Small intestine (tissue), 16 donors: Measurements from ENCODE around the gene STRIT1. TPM values are rescaled to one million over a fixed set of nuclear protein-coding genes. Genes with fewer than 3 reads are reported as not detected.

Experiments used
- DNase-seq, 2 donors: peaks; one replicate each; pipeline versions ENCODE4 v3.0.0 to v3.0.0-alpha.2; 2013
- FAIRE-seq: peaks from 2 replicates; lab custom pipeline; 2012; peaks lifted over from hg19 to GRCh38; lab: Jason Lieb, UNC
- H3K27ac ChIP-seq, 3 donors: one replicate each; pipeline ENCODE4 v1.5.1; 2013; ENCODE audit warnings: low read length in 2 of 3, mild to moderate bottlenecking in 2 of 3, control low read depth in 1 of 3, inconsistent platforms in 1 of 3, low read depth in 1 of 3, moderate library complexity in 1 of 3
- H3K27me3 ChIP-seq, 3 donors: one replicate each; pipeline ENCODE4 v1.6.1; 2013; ENCODE audit warnings: low read length in 3 of 3, inconsistent platforms in 1 of 3; ENCODE audit not compliant: control insufficient read depth in 3 of 3, insufficient read depth in 3 of 3
- H3K36me3 ChIP-seq, 3 donors: one replicate each; pipeline ENCODE4 v1.6.1; 2013; ENCODE audit warnings: low read length in 3 of 3, inconsistent platforms in 1 of 3, low read depth in 1 of 3, mild to moderate bottlenecking in 1 of 3, moderate library complexity in 1 of 3; ENCODE audit not compliant: control insufficient read depth in 3 of 3, insufficient read depth in 2 of 3
- H3K4me1 ChIP-seq, 3 donors: one replicate each; pipeline ENCODE4 v1.6.1; 2013; ENCODE audit warnings: low read length in 2 of 3, inconsistent platforms in 1 of 3, low read depth in 1 of 3, mild to moderate bottlenecking in 1 of 3, moderate library complexity in 1 of 3; ENCODE audit not compliant: control insufficient read depth in 3 of 3, insufficient read depth in 2 of 3
- H3K4me3 ChIP-seq, 3 donors: one replicate each; pipeline ENCODE4 v1.5.1; 2013; ENCODE audit warnings: low read length in 3 of 3, control low read depth in 1 of 3, inconsistent platforms in 1 of 3, low read depth in 1 of 3, mild to moderate bottlenecking in 1 of 3, moderate library complexity in 1 of 3
- H3K9me3 ChIP-seq, 2 donors: one replicate each; pipeline ENCODE4 v1.6.1; 2013; ENCODE audit warnings: low read depth in 1 of 2, low read length in 1 of 2; ENCODE audit not compliant: control insufficient read depth in 2 of 2, insufficient read depth in 1 of 2
- WGBS, 3 donors: extraction: QIAGEN DNeasy Blood & Tissue Kit; methylation state at CpG; one replicate each; pipeline ENCODE4 v1.1.7; 2013; 5-methylcytosine and 5-hydroxymethylcytosine counted together
- long read RNA-seq, 10 donors: transcript quantifications; one replicate each; lab custom pipeline, GENCODE V29; 2026
- polyA plus RNA-seq, 4 donors: library from polyadenylated mRNA; stranded (reverse) in 3 of 4; unstranded in 1 of 4; fragments of 200-250 nt in 3 of 4; fragments of 120-200 nt in 1 of 4; gene quantifications; one replicate each; pipeline versions ENCODE4 v1.2.1 to v1.2.3, GENCODE V29; 2013
- donor health status: healthy with polysubstance abuse.
- donor health status: control.
- donor health status: control.
- donor health status: Bipolar disorder and iron deficiency.
- donor health status: healthy.

The STRIT1 gene
- 10 to 100 TPM in 1 of 4 donors, 1 to 10 TPM in 1, under 1 TPM in 2; 0.10 to 10.3 (median 1.2) TPM for polyA plus RNA-seq
- long read RNA-seq, donor 1, result 0 reads
- long read RNA-seq, donor 2, result 0 reads
- long read RNA-seq, donor 3, result 0 reads
- long read RNA-seq, donor 4, result 0 reads
- long read RNA-seq, donor 5, partial matches to known transcripts, result 0 of 1 reads
- long read RNA-seq, donor 5, other reads (novel, unspliced or antisense), result 0 of 1 reads
- long read RNA-seq, donor 6, partial matches to known transcripts, result 0 of 1 reads
- long read RNA-seq, donor 6, other reads (novel, unspliced or antisense), result 0 of 1 reads
- long read RNA-seq, donor 7, result 0 reads
- long read RNA-seq, donor 8, partial matches to known transcripts, result 6 of 9 reads
- long read RNA-seq, donor 8, other reads (novel, unspliced or antisense), result 0 of 9 reads
- long read RNA-seq, donor 9, result 0 reads
- long read RNA-seq, donor 10, result 0 reads

DNA sequence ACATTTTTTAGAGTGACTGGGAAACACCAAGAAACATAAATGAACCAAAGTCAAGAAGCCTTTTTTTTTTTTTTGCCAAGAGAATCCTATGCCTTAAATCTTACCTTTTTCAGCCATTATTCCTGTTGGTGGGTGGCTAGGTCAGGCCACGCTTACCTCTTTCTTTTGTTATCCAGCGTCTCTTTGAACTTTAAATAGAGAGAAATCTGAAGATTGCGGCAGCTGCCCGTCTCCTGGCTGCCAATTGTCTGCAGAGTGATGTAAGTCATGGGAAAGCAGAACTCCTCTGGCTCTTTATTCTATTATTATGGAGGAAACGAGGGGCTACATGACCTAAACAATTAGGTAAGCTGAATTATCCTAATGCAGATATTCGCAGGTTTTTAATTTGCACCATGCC lies at the start of gene STRIT1:
Gene STRIT1, minus strand, starts transcription at position 168 of the 400 bp plus-strand sequence.
- no peaks in the 10 kb centered on the region for H3K27me3 ChIP-seq
- H3K36me3 ChIP-seq, result peaks cover 0 to 2% (median 0%) of the 10 kb centered on the region in 3 donors
- no peak within 1 kb of the TSS for H3K4me3 ChIP-seq
- DNase-seq (no peak), FAIRE-seq (no peak)
- H3K9me3 ChIP-seq, result peaks cover 0 to 11% of the 10 kb centered on the region in 2 donors
- no peak within 1 kb of the TSS for H3K27ac ChIP-seq
- WGBS, 3 donors, result 78 to 82% (median 78%) methylated on average over 6 of the region's 6 CpGs
- H3K4me1 ChIP-seq, result no peaks in the 10 kb centered on the region

DNA sequence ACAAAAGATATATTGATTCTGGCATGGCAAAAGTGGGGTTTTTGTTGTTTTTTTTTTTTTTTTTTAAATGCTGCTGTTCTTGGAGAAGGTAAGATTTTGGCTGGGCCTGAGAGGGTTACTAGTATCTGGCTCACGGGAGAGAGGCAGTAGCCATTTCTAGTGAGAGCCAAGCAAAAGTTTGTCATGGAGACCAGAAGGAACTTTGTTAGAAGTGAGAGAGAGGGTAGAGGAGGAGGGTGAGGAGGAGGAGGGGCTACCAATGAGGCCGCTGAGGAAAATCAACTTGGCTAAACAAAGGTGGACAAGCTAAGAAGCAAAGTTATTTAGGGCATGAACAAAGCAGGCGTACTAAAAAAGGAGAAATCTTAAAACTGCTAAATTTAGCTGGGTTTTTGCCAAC lies 48.9 kb upstream of the STRIT1 start:
- no peak overlapping the region for H3K4me3 ChIP-seq
- H3K27ac ChIP-seq, result no peak overlapping the region
- H3K4me1 ChIP-seq, result no peaks in the 10 kb centered on the region
- FAIRE-seq (no peak), DNase-seq (no peak)
- H3K9me3 ChIP-seq, result no peaks in the 10 kb centered on the region
- 66 to 88% (median 85%) methylated on average over 3 of the region's 3 CpGs for WGBS, 3 donors
- no peaks in the 10 kb centered on the region for H3K27me3 ChIP-seq
- no peaks in the 10 kb centered on the region for H3K36me3 ChIP-seq

DNA sequence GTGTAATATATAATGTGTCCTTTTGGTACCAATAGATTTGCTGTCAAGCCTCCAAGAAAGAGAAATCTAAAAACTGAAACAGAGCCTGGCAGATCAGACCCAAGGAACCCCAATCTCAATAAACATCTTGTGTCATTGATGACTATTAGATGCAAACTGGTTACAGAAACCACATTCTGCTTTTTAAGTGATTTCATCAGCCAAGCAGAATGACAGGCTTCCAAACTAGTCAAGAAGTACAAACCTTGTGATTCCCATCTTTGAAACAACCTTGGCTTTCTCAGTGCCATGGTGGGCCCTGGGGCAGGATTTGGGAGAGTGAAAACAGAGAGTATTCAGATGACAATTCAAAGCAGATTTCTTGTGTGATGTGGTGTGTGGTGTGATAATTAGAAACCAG lies 45.6 kb upstream of the STRIT1 start:
- no peak for FAIRE-seq

DNA sequence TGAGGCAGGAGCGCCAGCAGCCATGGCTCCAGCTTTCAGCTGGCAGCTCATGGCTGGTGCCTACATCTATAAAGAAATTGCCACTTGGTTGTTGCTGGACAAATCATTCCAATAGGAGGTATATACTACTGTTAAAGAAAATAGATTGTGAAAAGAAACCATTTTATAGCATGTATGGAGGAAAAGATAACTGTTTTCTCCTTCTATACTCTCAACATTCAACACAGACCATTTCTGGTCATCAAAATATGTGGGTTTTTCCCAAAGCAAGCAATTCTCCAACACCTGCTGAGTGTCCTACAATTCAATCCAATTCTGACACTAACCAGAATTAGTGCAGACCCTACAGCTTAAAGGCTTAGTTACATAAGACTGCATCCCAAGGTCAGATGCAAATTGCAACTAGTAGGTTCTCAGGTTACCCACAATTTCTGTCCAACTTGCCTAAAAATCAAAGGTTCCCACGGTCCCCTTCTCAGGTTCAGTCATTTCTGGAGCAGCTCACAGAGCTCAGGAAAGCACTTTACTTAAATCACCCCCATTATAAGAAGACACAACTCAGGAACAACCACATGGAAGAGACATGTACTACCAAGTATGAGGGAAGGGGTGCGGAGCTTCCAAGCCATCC lies 42.4 kb upstream of the STRIT1 start:
- Histone ChIP-seq H3K4me3 (no peak overlapping the region), H3K9me3 (no peaks in the 10 kb centered on the region), H3K4me1 (no peaks in the 10 kb centered on the region), H3K27me3 (no peaks in the 10 kb centered on the region), H3K27ac (no peak overlapping the region), H3K36me3 (no peaks in the 10 kb centered on the region)
- FAIRE-seq, result no peak
- no peak for DNase-seq
- 76 to 83% (median 79%) methylated on average over 3 of the region's 3 CpGs for WGBS, 3 donors

More for the DNA sequence above, 45.6 kb upstream of the STRIT1 start:
- no peak overlapping the region for H3K4me3 ChIP-seq
- no peak for DNase-seq
- no peak overlapping the region for H3K27ac ChIP-seq
- H3K9me3 ChIP-seq, result no peaks in the 10 kb centered on the region
- no peaks in the 10 kb centered on the region for H3K27me3 ChIP-seq
- no peaks in the 10 kb centered on the region for H3K36me3 ChIP-seq
- no peaks in the 10 kb centered on the region for H3K4me1 ChIP-seq

DNA sequence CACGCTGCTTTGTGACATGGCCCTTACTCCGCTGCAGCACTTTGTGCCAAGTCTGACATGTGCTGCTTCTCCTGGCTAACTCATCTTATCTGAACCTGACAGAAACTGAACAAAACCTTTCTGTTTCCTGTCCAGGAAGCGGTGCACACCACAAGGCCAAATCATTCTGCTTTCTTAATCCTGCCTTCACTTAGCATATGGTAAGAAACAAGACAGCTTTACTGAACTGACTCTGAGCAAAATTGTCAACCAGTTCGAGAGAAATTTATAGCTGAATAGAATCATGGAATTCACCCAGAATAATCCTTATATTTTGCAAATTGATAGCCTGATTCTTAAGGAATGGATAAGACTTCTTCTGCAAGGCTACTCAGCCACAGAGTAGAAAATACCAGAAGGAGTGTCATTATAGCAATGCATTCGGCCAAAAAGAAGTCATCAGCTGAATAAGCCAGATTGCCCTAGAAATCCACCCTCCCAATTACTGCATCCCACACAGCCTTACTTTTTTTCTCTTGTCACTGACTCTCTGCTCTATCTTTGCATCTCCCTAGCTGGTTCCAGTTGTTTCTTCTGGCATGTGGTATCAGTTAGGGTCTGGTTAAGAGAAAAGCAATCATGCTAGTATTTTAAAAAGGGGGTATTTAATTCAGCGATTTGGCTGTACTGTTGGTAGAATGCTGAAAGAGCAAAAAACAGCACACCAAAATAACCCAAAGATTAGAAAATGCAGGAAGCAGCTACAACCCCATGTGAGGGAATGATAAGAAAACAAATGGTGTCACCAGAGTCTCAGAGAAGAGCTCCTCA lies 41.6 kb upstream of the STRIT1 start:
- Histone ChIP-seq H3K4me1 (no peaks in the 10 kb centered on the region), H3K9me3 (no peaks in the 10 kb centered on the region), H3K4me3 (no peak overlapping the region), H3K36me3 (no peaks in the 10 kb centered on the region), H3K27ac (no peak overlapping the region), H3K27me3 (no peaks in the 10 kb centered on the region)
- 55 to 67% (median 62%) methylated on average over 6 of the region's 6 CpGs for WGBS, 3 donors
- no peak for DNase-seq
- no peak for FAIRE-seq

DNA sequence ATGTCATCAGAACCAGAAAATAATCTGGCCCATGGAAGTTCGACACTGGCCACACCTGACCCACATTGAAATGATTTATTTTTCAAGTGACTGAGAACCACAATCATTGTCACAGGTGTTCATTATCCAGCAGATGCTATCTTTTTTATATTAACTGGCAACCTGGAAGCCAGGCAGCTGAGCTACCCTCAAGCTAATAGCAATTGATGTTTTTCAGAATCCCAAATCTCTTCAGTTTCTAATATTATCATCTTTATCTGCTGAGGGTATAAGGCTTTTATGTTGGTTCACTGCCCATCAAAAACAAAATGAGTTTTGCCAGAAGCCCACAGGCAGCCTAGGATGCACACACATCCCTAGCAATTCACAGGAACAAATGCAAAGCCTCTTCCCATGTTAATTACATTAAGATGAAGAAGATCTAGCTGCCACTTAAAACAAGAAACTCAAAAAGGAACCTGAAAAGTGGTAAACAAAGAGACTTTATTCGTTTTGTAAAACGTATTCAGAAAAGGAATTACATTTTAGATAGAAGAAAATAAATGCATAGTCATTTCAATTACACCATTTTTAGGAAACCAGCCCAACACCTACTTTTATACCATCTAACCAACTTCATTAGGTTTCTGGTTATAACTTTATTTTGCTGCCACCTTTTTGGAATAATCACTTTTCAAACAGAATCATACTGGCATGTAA lies 40.9 kb upstream of the STRIT1 start:
- no peaks in the 10 kb centered on the region for H3K36me3 ChIP-seq
- WGBS, 3 donors, result 58 to 74% (median 70%) methylated on average over 3 of the region's 3 CpGs
- no peaks in the 10 kb centered on the region for H3K9me3 ChIP-seq
- H3K4me1 ChIP-seq, result no peaks in the 10 kb centered on the region
- no peak overlapping the region for H3K27ac ChIP-seq
- no peak overlapping the region for H3K4me3 ChIP-seq
- FAIRE-seq, result no peak
- DNase-seq, result no peak
- H3K27me3 ChIP-seq, result no peaks in the 10 kb centered on the region

DNA sequence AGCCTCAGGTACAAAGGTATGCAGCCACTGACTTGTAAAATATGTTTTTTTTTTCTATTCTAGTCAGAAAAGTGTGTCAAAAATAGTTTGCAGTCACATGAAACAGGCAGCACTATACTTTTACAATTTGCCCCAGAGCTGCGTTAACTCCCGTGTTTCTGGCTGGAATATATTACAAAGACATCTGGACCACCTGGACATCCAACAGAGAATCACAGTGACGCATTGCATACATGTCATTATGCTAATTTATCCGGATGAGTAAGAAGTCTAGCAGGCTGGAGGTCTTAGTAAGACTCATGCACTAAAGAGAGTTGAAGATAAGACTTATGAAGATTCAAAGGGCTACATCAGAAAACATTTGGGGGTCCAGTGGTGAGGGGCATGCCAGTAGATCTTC lies 39.2 kb upstream of the STRIT1 start:
- no peak for FAIRE-seq
- 79 to 93% (median 91%) methylated on average over 4 of the region's 4 CpGs for WGBS, 3 donors

DNA sequence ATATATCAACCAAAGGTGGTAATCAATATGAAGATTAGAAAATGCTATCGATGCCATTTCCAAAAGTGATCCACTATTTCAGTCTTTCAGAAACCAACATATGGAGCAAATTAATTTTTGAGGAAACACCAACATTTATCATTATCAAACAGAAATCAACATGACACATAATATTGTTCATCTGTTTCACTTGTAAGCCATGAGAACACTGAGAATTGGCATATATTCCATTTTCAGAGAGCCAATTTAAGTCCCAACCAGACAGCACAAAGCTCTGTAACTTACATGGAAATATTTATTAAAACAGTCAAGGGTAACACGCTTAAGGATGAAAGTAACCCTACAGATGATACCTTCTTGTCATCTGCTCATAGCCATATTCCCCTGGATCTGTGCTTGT lies 37.6 kb upstream of the STRIT1 start:
- Histone ChIP-seq H3K27me3 (no peaks in the 10 kb centered on the region), H3K27ac (no peak overlapping the region), H3K9me3 (no peaks in the 10 kb centered on the region), H3K4me1 (peaks cover 0 to 7% (median 3%) of the 10 kb centered on the region in 3 donors), H3K36me3 (no peaks in the 10 kb centered on the region), H3K4me3 (no peak overlapping the region)
- WGBS, 3 donors, result 93 to 99% (median 97%) methylated on average over 2 of the region's 2 CpGs
- no peak for DNase-seq
- no peak for FAIRE-seq

More for the DNA sequence above, 39.2 kb upstream of the STRIT1 start:
- no peak for DNase-seq
- Histone ChIP-seq H3K27me3 (no peaks in the 10 kb centered on the region), H3K9me3 (no peaks in the 10 kb centered on the region), H3K4me3 (no peak overlapping the region), H3K27ac (no peak overlapping the region), H3K4me1 (peaks cover 0 to 3% (median 0%) of the 10 kb centered on the region in 3 donors), H3K36me3 (no peaks in the 10 kb centered on the region)
